IPS-NIHi7 (cell line): Measurements from ENCODE around the gene PRDM2.

ENCODE experiments used
- DNase-seq: peaks from one replicate; pipeline ENCODE4 v3.0.0; 2012; ENCODE audit warnings: mixed read lengths; ENCODE audit errors: extremely low spot score

PRDM2 gene

DNA sequence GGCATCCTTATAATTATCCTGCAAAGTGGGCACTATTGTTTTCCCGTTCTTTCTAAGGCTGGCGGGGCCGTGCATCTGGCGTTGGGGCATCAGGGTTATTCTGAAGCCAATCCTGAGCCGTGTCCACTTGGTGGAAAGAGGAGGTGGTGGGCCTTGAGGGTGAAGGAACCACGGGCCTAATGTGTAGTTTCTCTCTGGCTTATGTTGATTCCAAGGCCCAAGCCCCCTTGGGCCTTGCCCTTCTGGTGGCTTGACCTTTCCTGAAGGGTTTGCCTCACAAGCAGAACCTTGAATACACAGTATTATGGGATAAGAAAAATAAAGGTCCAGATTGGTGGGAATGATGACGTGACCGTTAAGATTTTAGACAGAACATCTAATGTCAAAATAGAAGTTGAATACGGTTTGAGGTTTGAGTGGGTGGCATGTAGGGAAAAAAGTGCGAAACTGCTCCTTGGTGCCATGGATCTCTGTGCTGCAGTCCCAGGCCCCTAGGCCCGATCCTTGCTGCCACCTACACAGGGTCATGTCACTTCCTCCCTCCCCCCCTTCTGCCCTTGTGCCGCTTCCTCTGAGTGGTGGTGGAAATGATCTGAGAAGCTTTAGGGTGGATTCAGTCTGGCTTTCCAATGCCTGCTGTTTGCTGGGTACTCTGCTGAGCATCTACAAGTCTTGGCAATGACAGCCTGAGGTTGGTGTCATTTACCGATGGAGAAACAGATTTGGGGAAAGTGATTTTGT, 90.5 kb downstream of the PRDM2 start:
- no peak for DNase-seq

DNA sequence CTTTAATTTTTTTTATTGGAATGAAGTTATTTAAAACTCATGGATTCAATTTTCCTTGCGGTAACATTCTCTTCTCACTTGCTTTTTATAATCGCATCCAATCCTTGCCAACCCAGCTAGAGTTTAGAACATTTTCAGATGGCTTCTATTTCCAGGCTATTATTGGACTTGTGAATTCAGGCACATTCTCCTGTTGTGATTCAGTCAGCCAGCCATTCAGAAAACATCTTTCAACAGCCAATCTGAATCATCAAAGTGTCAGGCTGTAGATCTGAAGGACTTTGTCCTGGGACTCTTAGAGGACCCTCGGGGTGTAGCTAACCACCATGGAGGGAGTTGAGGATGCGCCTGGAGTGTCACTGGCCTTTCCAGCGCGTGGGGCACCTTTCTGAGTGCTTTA, 92.4 kb downstream of the PRDM2 start:
- DNase-seq: no peak

DNA sequence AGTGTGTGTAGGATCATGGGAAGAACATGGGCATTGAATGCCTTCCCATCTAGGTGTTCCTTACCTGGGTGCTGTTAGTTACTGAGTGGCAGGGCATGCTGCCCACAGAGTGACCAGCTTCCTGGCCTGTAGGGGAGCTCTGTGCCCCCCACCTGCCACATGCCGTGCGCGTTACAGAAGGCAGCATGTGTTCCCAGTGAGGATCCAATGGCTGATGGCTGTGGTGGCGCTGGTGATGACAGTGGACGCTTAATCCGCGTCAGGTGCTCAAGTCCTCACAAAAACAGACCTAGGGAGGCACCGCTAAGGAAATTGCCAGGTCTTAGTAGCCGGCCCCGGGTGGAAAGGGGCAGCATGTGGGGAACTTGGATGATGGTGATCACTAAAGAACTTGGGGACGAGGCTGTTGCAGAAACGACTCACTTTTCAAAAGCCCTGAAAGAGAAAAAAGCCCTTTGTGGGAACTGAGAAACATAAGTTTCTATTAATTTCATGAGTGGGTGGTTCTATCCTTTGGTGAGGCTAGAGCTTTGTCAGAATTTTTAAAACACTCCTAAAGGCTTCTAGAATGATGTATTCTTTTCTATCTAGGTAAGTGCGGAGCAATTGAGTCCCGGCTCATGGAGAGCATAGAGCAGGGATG, 93.2 kb downstream of the PRDM2 start:
- no peak for DNase-seq

DNA sequence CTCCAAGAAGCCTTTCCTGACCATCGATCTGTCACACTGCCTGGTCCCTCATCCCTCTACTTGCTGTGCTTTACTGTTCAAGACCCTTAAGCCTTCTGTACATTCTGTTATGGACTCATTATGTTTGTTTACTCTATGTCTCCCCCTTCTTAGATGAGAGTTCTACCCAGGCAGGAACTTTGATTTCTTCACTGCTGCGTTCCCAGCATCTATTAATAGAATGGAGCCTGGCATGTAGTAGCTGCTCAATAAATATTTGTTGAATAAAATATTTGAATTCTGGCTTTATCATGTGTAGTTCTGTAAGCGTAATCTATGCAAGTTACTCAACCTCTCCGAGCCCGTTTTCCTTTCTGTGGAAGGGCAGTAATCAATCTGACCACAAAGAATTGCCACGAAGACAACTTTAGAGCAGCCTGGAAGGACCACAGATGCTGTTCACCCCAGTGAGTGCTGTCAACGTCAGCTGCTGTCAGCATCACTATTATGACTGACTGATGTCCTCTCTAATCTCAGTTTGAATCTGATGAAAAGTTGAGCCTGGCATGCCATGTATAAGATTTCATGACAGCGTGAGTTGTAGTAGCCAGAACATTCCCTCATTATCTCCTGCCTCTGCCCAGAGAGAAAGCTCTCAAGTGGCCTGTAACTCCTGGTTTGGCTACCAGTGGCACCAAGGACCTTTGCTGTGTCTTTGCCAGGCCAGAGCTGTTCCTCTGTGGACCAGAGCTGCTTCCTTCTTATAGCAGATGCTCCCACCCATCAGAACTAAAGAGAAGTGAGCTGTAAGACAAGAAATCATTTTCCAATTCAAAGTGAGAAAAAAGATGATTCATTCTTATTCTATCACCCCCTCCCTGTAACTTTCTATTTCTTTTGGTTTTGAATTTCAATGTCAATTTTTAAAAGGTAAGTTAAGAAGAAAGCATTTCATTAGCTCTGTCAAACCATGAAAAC, 94.5 kb downstream of the PRDM2 start:
- no peak for DNase-seq

DNA sequence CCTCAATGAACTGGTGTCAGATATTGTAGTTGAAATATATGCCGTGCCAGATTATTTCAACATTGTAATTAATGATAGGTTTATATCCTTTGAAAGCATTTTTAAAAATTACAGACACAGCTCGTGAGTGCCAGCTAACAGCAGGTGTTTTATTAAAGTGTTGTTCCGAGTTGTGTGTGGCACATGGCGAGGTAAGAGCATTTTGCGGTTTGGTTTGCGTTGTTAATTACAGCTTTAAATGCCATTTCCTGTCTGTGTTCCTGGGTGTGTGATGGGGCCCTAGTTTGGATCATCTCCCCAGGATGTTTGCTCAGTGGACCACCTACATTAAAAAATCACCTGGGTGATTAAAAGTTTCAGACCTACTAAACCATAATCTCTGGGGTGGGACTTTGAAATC, 97.4 kb downstream of the PRDM2 start:
- DNase-seq: no peak

DNA sequence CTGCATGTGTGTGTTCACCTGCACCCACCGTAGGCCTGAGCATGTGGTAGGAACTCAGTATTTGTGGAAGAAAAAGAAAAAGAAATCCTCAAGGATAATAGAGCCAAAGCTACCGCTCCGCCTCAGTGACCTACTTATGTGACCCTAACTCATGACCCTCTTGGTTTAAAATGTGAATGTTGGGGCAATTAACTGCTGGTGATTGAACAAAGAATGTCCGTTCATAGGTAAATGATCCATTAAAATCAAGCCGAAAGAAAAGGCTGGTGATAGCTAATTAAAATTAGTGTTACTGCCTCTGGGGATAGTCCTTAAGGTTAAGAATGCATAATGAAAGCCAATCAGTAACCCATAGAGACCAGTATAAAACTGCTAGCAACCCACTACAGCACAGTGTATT, 98.1 kb downstream of the PRDM2 start:
- no peak for DNase-seq

DNA sequence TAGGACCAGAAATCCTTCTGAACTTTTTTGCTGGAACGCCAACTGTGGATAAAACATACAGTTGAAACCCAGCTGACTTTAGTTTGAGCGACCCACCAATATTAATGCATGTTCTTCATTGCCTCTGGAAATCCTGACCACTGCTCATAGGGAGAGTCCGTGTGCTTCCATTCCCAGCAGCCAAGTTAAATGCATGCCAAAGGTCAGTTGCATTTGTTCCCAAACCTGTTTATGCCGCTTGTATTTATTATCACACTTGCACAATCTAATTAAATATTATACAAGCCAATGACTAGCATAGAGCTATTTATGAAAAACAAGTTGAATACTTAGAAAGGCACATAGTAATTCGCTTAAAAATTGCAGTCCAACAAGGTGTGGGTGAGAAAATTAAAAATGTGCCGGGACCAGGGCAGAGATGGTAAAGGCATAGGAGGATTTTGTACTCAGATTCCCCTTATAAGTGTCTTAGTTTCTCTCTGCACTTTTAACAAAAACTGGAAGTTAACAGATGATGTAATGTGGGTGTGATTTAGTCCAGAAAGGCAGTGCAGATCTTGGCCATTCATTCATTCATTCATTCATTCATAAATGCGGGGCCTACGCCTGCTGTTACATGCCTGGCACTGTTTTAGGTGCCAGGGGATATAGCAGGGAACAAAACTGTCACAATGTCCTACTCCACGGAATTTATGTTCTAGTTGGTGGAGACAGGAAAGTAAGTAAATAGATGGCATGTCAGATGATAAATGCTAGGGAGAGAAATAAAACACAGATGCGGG, 99.7 kb downstream of the PRDM2 start:
- no peak for DNase-seq

DNA sequence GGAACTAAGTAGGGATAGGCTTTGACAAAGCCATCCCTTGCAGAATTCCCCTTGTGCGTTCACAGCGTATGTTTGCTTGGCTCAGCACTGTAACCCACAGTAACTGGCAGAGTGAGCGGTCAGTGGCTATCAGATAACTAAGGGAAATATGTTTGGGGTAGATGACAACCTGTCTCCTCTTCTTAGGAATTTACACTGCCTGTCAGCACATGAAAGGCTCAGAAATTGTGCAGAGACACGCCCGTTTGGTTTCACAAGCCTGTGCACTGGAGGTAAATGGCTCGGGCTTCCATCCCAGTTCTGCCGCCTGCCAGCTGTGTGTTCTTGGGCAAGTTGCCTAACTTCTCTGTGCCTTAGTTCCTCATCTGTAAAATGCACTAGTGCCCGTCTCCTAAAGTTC, 101.2 kb downstream of the PRDM2 start:
- no peak for DNase-seq

DNA sequence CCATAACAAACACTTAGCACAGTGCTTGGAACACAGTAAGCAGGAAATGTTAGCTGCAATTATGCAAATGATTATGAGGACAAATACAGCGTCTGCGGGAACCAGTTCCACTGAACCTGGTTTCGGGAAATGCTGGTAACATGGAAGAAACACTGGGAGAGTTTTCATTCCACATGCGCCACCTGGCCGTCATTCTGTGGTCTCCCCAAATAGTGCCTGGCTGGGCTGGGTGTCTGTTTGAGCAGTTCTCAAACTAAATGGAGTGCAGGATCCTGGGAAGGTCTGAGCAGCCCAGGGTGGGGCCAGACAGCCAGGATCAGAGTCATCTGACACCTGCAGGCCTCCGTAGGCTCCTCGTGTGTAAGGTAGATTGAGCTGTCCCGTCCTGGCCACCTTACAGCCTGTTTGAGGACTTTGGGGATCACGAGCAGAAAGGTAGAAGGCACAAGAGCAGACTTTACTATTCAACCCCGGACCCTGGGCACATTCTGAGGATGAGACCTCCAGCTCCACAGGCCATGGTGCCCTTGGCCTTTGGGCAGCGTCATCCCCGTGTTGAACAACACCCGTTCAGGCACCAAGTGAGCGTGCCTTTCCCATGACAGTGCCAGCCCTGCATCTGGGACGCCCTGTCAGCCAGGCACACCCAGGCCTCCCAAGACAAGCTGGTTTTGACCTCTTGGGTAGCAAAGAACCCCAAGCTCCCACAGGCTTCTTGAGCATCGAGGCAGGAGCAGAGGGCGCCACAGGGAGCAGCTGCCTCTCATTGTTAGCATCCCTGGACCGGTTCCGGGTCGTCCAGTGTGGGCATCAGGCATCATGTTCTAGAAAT, 101.9 kb downstream of the PRDM2 start:
- peak; percentile 28 for DNase-seq

DNA sequence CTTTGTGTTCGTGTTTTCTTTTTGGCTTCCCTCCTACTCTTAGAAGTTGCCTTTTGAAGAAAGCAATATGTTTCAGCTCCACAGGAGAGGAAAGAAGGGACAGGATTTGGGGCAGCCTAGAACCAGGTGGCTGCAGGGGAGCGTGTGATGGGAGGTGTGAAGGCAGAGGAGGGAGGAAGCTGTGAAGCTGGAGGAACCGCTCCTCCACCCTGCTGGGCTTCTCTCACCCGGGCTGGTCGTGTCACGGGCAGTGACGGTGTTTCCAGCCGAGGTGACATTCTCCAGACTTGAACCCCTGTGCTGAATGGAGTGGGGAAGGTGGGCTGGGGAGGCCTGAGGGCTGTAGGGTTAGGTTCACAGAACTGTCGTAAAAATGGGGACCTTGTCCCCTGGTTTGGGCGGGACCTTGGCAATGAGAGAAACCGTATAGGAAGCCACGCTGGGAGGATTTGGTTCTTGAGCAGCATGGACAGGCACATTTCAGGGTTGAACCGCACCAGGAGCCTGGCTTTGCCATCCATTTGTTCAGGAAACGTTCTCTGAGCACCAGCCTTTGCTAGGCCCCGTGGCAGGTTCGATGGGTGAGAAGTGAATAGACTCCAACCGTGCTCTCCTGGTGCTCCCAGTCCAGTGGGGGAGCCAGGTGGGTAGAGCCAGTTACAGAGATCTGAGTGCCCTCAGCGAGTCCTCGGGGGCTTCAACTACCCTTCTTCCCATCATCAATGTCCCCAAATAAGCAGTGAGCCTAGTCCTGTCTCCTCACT, 103.0 kb downstream of the PRDM2 start:
- DNase-seq: no peak

DNA sequence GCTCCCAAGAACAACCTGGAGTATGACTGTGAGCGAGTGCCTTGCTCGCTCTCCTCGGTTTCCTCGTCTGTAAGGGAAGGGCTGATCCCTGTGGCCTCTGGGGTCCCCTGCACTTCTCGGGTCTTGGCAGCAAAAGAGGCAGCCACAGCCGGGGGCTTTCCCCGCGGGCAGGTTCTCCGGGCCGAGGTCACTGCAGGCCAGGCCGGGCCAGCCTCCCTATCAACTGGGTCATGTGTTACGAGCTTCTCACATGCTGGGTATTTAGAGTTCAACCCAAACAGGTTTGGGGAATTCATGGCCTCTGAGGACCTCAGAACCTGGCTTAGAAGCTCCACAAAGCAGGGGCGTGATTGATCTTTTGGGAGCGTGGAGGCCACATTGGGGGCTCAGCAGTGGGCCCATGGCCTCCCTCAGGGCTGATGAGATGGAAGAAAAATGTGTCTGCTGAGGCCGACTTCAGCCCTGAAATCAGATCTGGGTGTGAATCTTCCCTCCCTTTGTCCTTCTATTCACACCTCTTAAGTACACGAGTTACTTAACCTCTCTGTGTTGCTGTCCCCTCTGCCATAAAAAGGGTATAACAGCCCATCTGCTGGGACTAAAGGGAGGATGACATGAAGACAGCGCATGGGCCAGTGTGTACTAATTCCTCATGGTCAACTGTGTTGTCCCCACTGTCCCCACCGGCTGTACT, 103.7 kb downstream of the PRDM2 start:
- DNase-seq: no peak

DNA sequence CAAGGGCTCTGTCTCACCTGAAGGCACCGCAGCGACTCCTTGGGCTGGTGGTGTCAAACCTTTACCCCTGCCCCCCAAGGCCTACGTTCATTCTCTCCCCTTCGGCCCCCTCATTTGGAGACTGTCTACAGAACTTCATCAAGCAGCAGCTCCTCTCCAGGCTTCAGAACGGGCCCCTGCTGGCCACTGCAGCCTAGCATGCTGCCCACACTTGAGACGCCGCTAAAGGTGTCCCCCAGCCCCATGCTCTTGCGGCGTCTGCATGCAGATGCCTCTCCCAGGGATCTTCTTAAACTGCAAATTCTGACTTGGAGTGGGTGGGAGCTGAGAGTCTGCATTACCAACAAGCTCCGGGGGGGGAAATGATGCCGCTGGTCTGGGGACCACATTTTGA, 104.2 kb downstream of the PRDM2 start:
- no peak for DNase-seq

DNA sequence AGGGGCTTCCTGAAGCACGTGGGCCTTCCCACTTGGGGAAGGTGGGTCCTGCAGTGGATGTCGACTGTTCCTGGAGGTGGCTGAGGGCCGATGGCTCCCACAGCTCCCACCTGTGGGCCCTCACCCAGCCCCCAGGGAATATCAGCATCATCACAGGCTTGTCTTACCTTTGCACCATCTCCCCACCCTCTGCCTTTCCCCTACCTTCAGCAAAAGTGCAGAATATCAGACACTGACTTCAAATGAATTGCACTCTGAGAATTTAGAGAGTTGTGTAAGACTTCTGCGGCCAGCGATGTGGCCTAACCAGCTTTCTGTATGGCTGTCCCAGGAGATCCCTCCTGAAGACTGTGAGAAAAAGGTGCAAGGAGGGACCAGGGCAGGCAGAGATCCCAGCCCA, 105.4 kb downstream of the PRDM2 start:
- no peak for DNase-seq

DNA sequence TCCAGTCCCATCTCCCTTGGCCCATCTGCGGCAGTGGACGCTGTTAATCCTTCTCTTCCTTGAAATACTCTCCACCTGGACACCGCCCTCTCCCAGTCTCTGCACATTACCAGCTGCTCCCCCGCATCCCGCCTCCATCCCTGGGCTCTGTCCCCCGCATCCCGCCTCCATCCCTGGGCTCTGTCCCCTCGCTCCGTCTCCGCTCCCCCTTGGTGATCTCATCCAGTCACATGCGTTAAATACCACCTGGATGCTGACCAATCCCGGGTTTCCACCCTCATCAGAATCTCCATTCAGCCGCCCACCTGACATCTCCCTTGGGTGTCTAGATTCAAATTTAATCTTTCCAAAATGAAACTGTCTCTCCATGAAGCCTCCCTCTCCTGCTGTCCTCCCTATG, 106.1 kb downstream of the PRDM2 start:
- DNase-seq: no peak

DNA sequence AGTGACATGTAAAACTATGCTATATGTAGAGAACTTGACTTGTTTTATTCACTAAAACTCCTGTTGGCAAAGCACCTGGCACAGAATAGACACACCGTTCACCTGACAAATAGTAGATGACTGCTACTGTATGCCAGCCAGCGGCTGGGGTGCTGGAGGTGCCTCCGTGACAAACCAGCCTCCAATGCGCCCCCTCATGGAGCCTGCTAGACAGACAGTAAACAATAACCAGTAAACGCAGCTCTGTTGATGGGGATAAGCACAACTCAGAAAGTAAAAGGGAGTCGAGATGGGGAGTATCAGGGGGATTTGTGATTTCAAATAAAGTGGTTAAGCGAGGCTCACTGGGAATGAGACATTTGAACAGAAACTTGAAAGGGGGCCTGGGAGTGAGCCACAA, 107.2 kb downstream of the PRDM2 start:
- DNase-seq: peak; percentile 74

DNA sequence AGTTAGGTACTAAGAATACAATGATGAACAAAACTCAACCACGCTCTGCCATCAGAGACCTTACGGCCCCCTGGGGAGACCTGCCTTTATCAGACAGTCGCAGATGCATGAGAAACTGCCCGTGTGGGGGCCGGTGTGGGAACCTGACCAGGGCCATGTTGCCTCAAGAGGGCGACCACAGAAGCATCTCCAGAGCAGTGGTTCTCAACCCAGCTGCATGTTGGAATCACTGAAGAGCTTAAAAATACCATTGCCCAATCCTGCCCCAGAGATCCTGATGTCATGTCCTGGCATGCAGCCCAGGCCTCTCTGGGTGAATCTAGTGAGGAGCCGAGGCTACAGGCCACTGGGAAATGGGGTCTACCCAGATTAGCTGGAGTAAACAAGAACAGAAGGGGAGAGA, 108.7 kb downstream of the PRDM2 start:
- DNase-seq: no peak

DNA sequence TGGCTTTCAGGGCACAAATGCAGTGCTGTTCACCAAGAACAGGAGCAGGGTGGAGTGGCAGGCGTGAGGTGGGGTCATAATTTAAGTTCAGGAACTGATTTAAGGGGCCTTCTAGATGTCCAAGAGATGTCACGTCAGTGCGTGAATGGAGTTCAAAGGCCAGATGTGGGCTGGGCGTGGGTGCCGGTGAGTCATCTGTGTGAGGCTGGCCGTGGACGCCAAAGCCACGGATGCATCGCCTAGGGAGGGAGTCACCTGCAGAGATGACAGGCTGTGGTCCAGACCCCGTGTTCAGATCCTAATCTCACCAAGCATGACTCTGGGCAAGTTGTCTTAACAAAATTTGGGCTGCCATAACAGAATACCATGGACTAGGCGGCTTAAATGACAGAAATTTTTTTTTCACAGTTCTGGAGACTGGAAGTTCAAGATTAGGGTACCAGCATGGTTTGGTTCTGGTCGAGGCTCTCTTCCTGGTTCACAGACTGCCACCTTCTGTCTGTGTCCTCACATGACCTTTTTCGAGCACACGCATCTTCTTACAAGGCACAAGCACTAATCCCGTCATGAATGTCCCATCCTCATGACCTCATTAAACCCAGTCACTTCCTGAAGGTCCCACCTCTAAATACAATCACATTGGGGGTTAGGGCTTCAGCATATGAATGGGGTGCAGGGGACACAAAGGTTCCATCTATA, 109.6 kb downstream of the PRDM2 start:
- no peak for DNase-seq

DNA sequence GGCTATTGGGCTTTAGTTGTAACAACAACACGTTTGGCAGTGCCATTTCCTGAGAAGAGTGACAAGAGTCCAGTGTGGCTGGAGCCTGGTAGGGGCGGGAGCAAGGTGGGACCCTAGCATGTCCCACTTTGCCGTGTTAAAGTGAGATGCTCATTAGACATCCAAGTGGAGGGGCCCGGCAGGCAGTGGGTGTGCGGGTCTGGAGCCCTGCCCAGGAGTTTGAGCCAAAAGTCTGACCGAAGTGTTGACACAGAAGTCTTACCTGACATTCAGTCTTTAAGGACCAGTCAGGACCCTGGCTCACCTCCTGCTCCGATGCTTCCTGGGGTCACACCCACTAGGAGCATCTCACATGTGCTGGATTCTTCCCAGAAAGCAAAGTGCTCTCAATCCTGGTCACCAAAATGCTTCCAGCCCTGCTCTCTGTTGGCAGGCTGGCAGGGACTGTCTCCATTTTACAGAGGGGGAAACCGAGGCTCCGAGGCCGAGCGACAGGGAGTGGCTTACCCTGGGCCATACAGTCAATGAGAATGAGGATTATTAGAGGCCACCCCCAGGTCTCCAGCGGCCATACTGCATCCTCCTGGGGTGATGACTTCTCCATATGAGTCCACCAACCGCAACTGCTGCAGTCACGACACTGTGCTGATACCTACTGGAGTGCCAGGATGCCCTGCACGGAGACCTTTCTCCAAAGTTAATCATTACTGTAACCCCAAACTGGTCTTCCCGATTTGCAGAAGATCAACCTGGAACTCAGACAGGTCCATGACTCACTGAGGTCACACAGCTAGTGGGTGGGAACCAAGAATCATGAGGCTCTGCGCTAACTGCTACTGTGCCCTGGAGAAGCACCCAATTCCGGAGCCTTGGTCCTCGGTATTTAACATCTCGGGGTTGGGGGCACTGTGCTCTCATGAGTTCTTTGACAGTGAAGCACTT, 112.7 kb downstream of the PRDM2 start:
- no peak for DNase-seq
